HG02623 (cell line): ENCODE data around the gene DNASE2B.

Source experiments
- ATAC-seq: cut with Tn5 transposase; IDR thresholded peaks from one replicate; pipeline ENCODE4 v1.9.1; 2021; ENCODE audit warnings: moderate library complexity; ENCODE audit not compliant: unreplicated experiment

Gene DNASE2B

GRCh38 chr1:84374991-84375696 is 23.1 kb upstream of the DNASE2B start:
- no peak for ATAC-seq

DNA sequence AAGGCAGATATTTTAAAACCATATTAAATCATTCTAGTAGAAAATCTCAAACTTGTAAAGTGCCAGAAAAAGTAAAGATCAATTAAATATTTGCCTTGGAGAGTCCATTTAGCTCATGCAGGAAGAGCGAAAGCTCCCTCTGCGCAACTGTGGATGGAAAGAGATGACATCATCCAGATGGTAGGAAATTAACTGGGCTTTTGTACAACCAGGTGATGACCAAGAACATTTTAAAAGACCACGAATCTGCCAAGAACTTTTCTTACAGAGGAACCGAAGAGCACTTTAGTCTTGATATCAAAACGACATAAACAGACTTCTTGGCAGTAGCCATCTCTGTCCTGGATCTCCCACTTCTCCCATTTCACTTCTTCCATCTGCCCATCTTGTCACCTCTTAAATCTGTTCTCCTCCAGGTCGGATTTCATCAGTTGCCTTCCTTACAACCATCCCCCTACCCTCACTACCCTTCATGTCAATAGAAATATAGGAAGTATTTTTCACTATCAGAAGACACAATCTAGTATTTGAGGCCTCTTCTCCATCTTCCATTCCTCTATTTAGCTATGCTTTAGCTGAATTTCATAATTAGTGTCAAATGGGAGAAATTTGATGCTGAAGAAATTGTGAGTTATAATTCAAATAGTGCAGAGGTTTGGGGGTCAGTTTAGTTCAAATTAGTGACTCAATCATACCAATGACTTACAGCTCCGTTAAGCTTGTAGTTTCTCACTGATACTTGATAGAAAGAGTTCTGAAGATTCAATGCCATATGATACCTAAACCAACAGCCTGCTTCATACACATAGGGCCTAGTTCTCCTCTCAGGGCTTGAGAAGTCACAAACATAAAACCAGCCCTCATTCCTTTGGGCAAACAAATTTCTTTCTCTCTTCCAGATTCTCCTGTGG is 22.0 kb upstream of the DNASE2B start:
- no peak for ATAC-seq

- no peak for ATAC-seq
Measured at GRCh38 chr1:84377480-84378095, 20.7 kb upstream of the DNASE2B start.

DNA sequence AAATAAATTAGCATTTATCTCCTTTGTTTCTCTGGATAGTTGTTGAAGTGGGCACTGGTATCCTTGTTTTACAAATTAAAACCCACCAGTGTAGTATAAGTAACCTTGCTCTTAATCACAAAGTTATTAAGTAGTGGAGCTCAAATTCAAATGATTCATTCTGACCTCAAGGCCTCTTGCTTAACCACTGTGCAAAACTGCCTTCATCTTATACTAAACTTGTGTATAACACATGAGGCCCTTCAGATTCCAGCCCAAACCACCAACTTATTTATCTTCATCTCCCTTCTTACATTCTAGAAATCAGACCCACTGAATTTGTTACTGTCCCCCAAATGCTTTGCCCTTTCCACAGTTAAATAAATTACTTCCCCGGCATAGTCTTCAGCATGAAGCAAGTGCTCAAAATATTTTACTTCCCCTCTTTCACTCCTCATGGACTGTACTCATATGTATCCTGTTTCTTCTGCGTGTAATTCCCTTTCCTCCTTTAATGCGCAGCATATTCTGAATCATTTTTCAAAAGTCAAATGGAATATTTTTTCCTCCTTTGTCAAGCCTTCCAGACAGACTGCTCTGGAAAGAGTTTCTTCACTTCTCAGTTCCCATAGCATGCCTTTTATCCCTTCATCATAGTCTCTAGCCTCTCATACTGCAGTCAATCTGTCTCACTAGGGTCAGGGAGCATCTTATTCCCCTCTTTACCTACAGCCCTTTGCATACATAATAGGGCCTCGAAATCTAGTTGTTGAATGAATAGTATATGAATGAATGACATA is 19.0 kb upstream of the DNASE2B start:
- no peak for ATAC-seq

GRCh38 chr1:84379917-84380180 is 18.4 kb upstream of the DNASE2B start:
- no peak for ATAC-seq

GRCh38 chr1:84382127-84382526 is 16.2 kb upstream of the DNASE2B start:
- no peak for ATAC-seq

DNA sequence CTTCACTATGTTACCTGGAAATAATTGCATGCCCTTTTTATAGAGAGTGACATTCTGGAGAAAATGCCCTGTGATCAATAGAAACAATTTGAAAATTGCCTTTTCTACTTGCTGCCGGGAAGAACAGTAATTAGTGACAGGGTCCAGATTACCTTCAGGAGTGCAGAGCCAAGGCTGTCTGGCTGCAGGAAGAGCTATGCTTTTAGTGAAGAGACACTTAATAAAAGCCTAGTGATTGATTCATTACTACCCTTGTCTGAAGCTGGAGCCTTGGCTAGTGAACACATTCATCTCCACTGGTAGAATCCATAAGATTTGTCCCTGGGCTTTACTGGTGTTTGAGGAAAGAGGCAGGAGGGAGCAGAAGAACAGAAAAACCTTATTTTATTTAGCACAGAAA is 12.9 kb upstream of the DNASE2B start:
- ATAC-seq: no peak

- no peak for ATAC-seq
Measured at GRCh38 chr1:84386716-84387479, 11.4 kb upstream of the DNASE2B start.

DNA sequence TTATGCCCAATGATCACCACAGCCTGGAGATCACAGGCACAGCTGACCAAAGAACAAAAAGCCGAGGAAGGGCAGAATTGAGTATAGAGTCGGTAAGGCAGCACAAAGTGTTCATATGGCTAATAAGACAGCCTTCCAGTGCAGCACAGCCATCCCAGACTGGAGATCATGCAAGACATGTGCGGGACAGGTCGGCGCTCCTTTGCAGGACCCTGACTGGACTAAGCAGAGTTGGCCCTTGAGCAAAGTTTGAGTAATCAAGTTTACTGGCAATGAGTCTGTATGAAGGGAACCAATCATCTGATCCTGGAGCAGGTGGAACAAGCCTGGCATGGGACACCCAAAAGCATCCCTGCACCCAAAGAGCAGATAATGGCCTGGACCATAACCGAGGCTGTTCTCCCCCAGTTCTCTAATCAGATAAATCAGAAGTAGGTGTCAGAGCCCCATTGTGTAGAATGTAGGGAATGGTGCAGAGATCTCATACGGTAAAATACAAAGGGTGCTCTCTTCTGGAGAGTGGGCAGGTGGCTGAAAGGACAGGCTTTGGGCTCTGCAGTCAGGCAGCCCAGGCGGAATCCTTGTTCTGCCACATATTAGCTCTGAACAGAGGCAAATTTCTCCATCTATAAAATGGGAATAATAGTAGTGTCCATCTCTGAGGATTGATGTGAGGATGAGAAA is 10.7 kb upstream of the DNASE2B start:
- no peak for ATAC-seq

DNA sequence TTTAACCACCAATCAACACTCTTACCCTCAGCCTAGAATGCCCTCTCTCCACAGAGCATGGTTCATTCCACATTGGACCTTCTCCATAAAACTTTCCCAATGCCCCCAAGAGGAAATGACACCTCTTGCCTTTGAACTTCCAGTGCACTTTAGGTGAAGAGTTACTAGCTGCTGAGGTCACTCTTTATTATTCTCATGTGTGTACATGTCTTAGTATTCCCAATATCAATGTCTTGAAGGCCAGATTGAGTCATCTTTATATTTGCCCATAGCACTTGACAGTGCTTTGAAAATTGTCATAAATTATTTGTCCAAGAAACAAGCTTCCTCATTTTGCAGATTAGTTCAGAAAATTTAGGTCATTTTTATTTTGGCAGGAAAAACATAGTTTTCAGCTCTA is 8.1 kb upstream of the DNASE2B start:
- ATAC-seq: no peak

- no peak for ATAC-seq
Measured at GRCh38 chr1:84401156-84401555, 2.9 kb downstream of the DNASE2B start.

DNA sequence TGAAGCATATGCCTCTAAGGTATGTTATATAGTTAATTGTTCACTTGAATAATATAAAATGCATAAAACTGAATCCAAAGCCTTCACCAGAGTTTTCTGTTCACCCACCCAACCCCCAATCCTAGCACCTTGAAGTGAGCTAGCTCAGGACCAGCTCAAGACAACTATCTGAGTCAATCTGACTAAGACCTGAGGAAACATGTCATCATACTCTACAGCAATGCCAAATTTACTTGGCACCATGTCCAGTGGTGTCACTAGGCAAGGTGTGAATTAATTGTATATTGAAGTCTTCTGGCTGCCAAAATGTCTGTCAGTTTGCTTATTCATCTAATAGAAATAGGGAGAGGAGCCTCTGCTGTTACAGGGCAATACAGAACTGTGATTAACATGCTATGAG is 3.8 kb downstream of the DNASE2B start:
- ATAC-seq: no peak

- ATAC-seq: no peak
Measured at GRCh38 chr1:84402501-84402900, 4.2 kb downstream of the DNASE2B start.

DNA sequence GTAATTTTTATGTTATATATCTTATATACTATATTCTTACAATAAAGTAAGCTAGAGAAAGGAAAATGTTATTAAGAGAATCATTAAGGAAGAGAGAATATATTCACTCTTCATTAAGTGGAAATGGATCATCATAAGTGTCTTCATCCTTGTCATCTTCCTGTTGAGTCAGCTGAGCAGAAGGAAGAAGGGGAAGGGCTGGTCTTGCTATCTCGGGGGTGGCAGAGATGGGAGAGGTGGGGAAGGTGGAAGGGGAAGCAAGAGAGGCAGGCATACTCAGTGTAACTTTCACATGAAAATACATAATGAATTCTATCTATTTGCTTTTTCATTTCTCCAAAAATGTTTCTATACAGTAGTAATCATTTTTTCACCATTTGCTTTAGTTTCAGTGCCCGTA is 5.1 kb downstream of the DNASE2B start:
- ATAC-seq: no peak

GRCh38 chr1:84406346-84406861 is 8.1 kb downstream of the DNASE2B start:
- ATAC-seq: no peak

GRCh38 chr1:84407524-84407923 is 9.2 kb downstream of the DNASE2B start:
- ATAC-seq: no peak

DNA sequence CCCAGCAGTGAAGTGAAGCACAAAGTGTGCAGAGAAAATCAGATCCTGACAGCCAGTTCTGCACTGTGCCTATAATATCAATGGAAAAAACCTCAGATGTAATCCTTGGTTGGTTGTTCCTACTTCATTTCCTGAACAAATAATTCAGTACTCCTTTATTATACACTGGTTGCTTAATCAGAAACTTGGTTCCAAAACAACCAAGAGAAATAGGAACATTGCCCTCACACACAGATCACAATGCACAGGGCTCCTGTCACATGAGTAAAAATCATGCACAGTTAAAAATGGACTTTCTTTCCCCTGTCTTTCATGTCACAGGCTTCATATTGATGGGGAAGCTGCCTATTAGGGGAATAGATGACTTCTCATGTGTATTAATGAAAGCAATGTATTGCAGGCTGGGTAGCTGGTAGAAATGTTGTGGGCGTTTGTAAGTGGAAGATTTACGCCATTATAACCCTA is 9.7 kb downstream of the DNASE2B start:
- no peak for ATAC-seq

DNA sequence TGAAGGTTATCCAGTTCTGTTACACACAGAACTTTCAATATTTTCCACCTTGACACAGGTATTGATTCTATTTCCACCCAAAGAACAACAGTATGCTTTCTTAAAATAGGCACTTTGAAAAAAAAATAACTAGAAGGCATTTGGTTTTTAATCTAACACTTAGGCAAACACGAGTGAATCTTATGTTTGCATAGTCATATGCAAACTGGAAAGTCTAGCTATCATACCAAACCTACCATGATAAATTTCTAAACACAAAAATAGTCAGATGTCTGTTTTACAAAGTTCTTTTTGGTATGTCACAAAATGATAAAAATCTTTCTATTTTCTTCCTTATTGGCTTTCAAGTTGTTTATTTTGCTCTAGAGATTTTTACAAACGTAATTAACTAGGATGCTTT is 11.6 kb downstream of the DNASE2B start:
- no peak for ATAC-seq

- no peak for ATAC-seq
Measured at GRCh38 chr1:84410328-84411095, 12.2 kb downstream of the DNASE2B start.
